Spleen (tissue), 11 donors: Measurements from ENCODE around the gene CYP3A4. TPM values are rescaled to one million over a fixed set of nuclear protein-coding genes. Genes with fewer than 3 reads are reported as not detected.

Experiments
- DNase-seq: peaks from one replicate; pipeline ENCODE4 v3.0.0-alpha.2; 2020
- H3K27ac ChIP-seq, 8 donors: fragments of 200-600 bp; sonication (generic) in 7 of 8; 1 replicate in 4 of 8; 2 replicates in 4 of 8; pipeline versions ENCODE4 v1.5.0 to v1.8.0; 2016 to 2021; ENCODE audit warnings: inconsistent platforms in 4 of 8, mild to moderate bottlenecking in 4 of 8, moderate library complexity in 1 of 8
- H3K27me3 ChIP-seq, 7 donors: fragments of 200-600 bp; sonication (generic) in 6 of 7; replicated peaks in 1 of 7; 1 replicate in 4 of 7; 2 replicates in 3 of 7; pipeline versions ENCODE4 v1.5.0 to v1.8.0; 2016 to 2021; ENCODE audit warnings: inconsistent platforms in 3 of 7, mild to moderate bottlenecking in 1 of 7
- H3K36me3 ChIP-seq, 6 donors: fragments of 200-600 bp; sonication (generic) in 5 of 6; 1 replicate in 4 of 6; 2 replicates in 2 of 6; pipeline versions ENCODE4 v1.5.0 to v1.8.0; 2016 to 2021; ENCODE audit warnings: inconsistent platforms in 2 of 6
- H3K4me1 ChIP-seq, 6 donors: fragments of 200-600 bp; sonication (generic) in 5 of 6; 1 replicate in 3 of 6; 2 replicates in 3 of 6; pipeline versions ENCODE4 v1.5.0 to v1.8.0; 2016 to 2021; ENCODE audit warnings: inconsistent platforms in 3 of 6
- H3K4me3 ChIP-seq, 8 donors: fragments of 200-600 bp; sonication (generic) in 7 of 8; 1 replicate in 4 of 8; 2 replicates in 4 of 8; pipeline versions ENCODE4 v1.5.0 to v1.8.0; 2016 to 2021; ENCODE audit warnings: inconsistent platforms in 4 of 8, mild to moderate bottlenecking in 4 of 8, moderate library complexity in 2 of 8
- H3K9me3 ChIP-seq, 8 donors: fragments of 200-600 bp; sonication (generic) in 7 of 8; 1 replicate in 4 of 8; 2 replicates in 4 of 8; pipeline versions ENCODE4 v1.5.0 to v1.8.0; 2016 to 2021; ENCODE audit warnings: inconsistent platforms in 4 of 8
- POLR2A ChIP-seq, 3 donors: fragments of 450-650 bp; IDR thresholded peaks; one replicate each; pipeline ENCODE4 v1.5.1; 2017; ENCODE audit warnings: antibody characterized with exemption in 3 of 3, mild to moderate bottlenecking in 1 of 3
- POLR2AphosphoS5 ChIP-seq, 3 donors: sonication (generic); formaldehyde crosslinking; IDR thresholded peaks; one replicate each; pipeline ENCODE4 v1.5.1; 2017; ENCODE audit warnings: antibody characterized with exemption in 3 of 3
- WGBS, 5 donors: extraction: QIAGEN DNeasy Blood & Tissue Kit in 3 of 5; methylation state at CpG; one replicate each; pipeline versions ENCODE4 v1.1.5 to v1.1.7; 2013 to 2018; 5-methylcytosine and 5-hydroxymethylcytosine counted together
- intact Hi-C: fragments of 100-400 bp; cut with DNase I; formaldehyde crosslinking; loops from one replicate; pipeline ENCODE4 v1.15.0; 2023; ENCODE audit warnings: low total_unique reads
- polyA plus RNA-seq, 3 donors: library from polyadenylated mRNA; stranded (reverse); fragments of 200-250 nt; gene quantifications; one replicate each; pipeline ENCODE4 v1.2.1, GENCODE V29; 2013
- total RNA-seq, 7 donors: library from RNA; depleted of rRNA in 3 of 7; stranded (reverse); fragments of >200 nt in 3 of 7; fragmentation: NEBNext Ultra II Directional in 4 of 7; extraction: Animal tissue kit (Norgen Biotek cat#: 25700) in 4 of 7; gene quantifications; one replicate each; pipeline versions ENCODE4 v1.1.0 to v1.2.1, GENCODE V29; 2016 to 2021
- TF ChIP-seq, protein P1 (sequence below), 11 experiments: fragments of 200-600 bp in 7 of 11; fragments of 450-650 bp in 4 of 11; sonication (generic) in 4 of 11; IDR thresholded peaks in 8 of 11; conservative IDR thresholded peaks in 3 of 11; 1 replicate in 7 of 11; 2 replicates in 4 of 11; pipeline versions ENCODE4 v1.4.0 to v1.8.0; 2016 to 2021; ENCODE audit warnings: antibody characterized with exemption in 11 of 11, inconsistent platforms in 4 of 11, mild to moderate bottlenecking in 1 of 11
- donor health status: healthy with polysubstance abuse.
- donor health status: DM: no; HTN: no; CAD: no; lungs with moderate emphysema.
- donor health status: DM: no; HTN: no; CAD: no.
- donor health status: Bipolar disorder and iron deficiency.
- donor health status: healthy.
- donor health status: DM: no; HTN: no; CAD: no.
- donor health status: DM: yes; HTN: yes; CAD: no.

Gene CYP3A4
- total and polyA plus RNA-seq, 10 donors: not detected

DNA sequence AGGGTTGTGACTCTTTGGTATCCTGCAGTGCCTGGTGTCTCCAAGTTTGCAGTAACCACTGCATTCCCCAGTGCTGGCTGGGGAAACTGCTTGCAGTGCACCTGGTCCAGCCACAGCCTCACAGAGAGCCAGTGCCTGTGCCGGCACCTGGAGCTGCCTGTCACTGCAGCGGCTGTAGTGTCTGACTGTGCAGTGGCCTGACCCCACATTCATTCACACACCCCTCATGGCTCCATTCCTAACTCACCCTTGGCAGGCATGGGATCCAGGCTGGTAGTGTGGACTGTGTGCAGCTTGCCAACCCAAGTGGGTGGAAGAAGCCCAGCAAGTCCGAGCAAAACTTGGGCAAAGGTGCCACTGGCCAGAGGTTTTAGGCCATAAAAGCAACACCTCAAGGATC lies 40.1 kb upstream of the CYP3A4 start:
- H3K36me3 ChIP-seq: no peaks in the 10 kb centered on the region
- no peaks in the 10 kb centered on the region for H3K4me1 ChIP-seq
- DNase-seq: no peak
- WGBS, 5 donors: 90 to 96% (median 93%) methylated on average over 1 to 3 of the region's 3 CpGs
- H3K27me3 ChIP-seq: peaks cover 0 to 20% (median 0%) of the 10 kb centered on the region in 7 donors
- H3K9me3 ChIP-seq: no peaks in the 10 kb centered on the region
- TF ChIP-seq POLR2A (IDR thresholded peaks at IDR 0.05) (no peak), POLR2AphosphoS5 (IDR thresholded peaks at IDR 0.05) (no peak)
- TF ChIP-seq, protein P1, sequence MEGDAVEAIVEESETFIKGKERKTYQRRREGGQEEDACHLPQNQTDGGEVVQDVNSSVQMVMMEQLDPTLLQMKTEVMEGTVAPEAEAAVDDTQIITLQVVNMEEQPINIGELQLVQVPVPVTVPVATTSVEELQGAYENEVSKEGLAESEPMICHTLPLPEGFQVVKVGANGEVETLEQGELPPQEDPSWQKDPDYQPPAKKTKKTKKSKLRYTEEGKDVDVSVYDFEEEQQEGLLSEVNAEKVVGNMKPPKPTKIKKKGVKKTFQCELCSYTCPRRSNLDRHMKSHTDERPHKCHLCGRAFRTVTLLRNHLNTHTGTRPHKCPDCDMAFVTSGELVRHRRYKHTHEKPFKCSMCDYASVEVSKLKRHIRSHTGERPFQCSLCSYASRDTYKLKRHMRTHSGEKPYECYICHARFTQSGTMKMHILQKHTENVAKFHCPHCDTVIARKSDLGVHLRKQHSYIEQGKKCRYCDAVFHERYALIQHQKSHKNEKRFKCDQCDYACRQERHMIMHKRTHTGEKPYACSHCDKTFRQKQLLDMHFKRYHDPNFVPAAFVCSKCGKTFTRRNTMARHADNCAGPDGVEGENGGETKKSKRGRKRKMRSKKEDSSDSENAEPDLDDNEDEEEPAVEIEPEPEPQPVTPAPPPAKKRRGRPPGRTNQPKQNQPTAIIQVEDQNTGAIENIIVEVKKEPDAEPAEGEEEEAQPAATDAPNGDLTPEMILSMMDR (IDR thresholded peaks at IDR 0.05 in 8 of 11, conservative IDR thresholded peaks at IDR 0.05 in 3 of 11): no peak
- H3K27ac ChIP-seq: no peak overlapping the region
- H3K4me3 ChIP-seq: no peak overlapping the region
- intact Hi-C loops: no loop called here

DNA sequence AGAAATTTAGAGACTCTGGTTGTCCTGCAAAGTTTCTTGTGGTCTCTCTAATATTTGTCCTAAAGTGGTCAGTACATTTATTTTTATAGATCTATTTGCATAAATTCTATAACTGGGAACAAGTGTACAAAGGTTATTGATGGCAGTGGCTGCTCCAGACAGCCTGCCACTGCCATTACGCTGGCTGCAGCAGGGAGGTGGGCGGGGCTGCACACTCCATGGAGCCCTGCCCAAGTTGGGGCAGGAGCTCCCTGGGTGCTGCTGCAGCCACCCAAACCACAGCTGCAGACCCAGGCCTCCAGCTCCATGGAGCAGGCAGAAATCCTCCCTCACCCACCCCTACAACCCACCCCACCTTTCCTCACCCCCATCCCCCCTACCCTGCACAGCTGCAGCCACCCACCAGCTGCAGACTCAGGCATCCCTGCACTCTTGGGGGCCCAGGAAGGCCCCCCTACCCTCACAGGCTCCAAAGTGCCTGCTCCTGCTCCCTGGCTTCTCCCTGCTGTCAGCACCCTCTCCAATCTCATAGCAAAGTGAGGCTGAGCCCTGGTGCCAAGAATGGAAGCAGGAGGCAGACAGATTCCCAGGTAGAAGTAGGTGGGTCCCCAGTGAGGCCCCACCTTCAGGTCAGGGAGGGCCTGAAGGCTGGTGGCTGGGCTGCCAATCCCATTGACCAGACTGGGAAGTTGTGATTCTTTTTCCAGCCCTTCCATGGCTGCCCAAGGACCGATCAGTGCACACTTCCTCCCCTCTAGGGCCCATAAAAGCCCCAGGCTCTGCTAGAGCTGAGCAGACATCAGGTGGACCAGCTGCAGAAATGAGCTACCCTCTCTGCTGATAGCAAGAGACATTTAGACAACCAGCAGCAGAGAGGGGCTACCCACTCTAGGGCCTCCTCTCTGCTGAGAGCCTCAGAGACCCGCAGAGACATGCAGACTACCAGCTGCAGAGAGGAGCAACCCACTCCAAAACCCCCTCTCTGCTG lies 39.0 kb upstream of the CYP3A4 start:
- no peaks in the 10 kb centered on the region for H3K9me3 ChIP-seq
- TF ChIP-seq, protein P1 (IDR thresholded peaks at IDR 0.05 in 8 of 11, conservative IDR thresholded peaks at IDR 0.05 in 3 of 11): no peak
- TF ChIP-seq POLR2AphosphoS5 (IDR thresholded peaks at IDR 0.05) (no peak), POLR2A (IDR thresholded peaks at IDR 0.05) (no peak)
- intact Hi-C loops: no loop called here
- DNase-seq: no peak
- 76 to 85% (median 77%) methylated on average over 4 of the region's 4 CpGs for WGBS, 5 donors
- no peaks in the 10 kb centered on the region for H3K4me1 ChIP-seq
- H3K27ac ChIP-seq: no peak overlapping the region
- peaks cover 0 to 25% (median 0%) of the 10 kb centered on the region in 7 donors for H3K27me3 ChIP-seq
- H3K4me3 ChIP-seq: no peak overlapping the region
- H3K36me3 ChIP-seq: no peaks in the 10 kb centered on the region

DNA sequence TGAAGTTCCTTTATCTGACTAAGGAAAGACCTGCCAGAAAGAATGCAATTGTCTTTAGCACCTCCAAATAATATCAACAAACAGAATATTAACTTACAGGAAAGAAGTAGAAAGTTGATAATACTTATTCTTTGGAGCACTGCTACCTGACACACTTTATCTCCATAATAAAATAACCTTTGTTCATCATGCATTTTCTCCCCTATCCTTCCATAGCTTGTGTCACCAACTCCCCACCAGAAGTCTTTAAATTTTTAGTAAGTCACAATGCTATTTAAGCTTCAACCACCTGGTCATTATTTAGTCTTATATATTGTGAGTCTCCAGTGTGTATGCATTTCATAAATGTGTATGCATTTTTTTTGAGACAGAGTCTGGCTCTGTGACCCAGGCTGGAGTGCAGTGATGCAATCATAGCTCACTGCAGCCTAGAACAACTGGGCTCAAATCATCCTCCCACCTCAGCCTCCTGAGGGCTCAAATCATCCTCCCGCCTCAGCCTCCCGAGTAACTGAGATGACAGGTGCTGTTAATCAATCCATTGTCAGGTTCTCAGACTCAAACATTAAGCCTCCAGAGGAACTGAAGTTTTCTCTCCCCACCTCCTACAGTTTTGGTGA lies 36.5 kb upstream of the CYP3A4 start:
- Histone ChIP-seq H3K27ac (no peak overlapping the region), H3K36me3 (no peaks in the 10 kb centered on the region), H3K4me1 (no peaks in the 10 kb centered on the region), H3K9me3 (no peaks in the 10 kb centered on the region), H3K4me3 (no peak overlapping the region), H3K27me3 (peaks cover 0 to 25% (median 0%) of the 10 kb centered on the region in 7 donors)
- no peak for DNase-seq
- WGBS, 5 donors: 85 to 95% (median 94%) methylated on average over 2 of the region's 2 CpGs
- TF ChIP-seq POLR2A (IDR thresholded peaks at IDR 0.05): no peak
- TF ChIP-seq, protein P1 (IDR thresholded peaks at IDR 0.05 in 8 of 11, conservative IDR thresholded peaks at IDR 0.05 in 3 of 11): no peak
- no peak for TF ChIP-seq POLR2AphosphoS5 (IDR thresholded peaks at IDR 0.05)
- intact Hi-C loops: no loop called here

DNA sequence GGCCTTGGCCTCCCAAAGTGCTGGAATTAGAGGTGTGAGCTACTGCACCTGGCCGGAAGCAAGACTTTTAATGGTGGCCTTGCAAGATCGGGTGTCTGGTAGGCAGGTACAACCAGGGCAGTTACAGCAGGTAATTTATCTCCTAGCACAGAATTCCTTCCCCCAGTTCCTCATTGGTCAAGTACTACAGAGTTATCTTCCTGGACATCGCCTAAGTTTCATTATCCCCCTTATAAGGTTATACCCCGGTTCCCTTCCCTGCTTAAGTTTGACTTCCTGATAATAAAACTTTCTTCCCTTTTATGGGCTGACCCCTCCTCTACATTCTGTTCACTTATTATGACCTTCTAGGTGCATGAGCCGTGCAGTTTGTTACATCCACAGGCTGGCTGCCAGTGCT lies 24.8 kb upstream of the CYP3A4 start:
- no peaks in the 10 kb centered on the region for H3K36me3 ChIP-seq
- peaks cover 0 to 12% (median 3%) of the 10 kb centered on the region in 8 donors for H3K9me3 ChIP-seq
- TF ChIP-seq, protein P1 (IDR thresholded peaks at IDR 0.05 in 8 of 11, conservative IDR thresholded peaks at IDR 0.05 in 3 of 11): no peak
- TF ChIP-seq POLR2AphosphoS5 (IDR thresholded peaks at IDR 0.05) (no peak), POLR2A (IDR thresholded peaks at IDR 0.05) (no peak)
- intact Hi-C loops: no loop called here
- H3K4me3 ChIP-seq: no peak overlapping the region
- H3K27ac ChIP-seq: no peak overlapping the region
- no peak for DNase-seq
- no peaks in the 10 kb centered on the region for H3K4me1 ChIP-seq
- peaks cover 0 to 29% (median 0%) of the 10 kb centered on the region in 7 donors for H3K27me3 ChIP-seq
- 76 to 86% (median 82%) methylated on average over 5 of the region's 5 CpGs for whole genome bisulfite sequencing, 5 donors
